ENCODE measurements around the gene GARIN5B.

GRCh38 chr19:55344444-55344843 lies 18.6 kb downstream of the GARIN5B start:
- TF ChIP-seq POLR2A (IDR thresholded peaks at IDR 0.05; ENCODE audit: low read length) (no peak), GATA1 (IDR thresholded peaks at IDR 0.05; ENCODE audit: low read depth, low read length) (no peak)
